Measurements from ENCODE around the gene PTGDS.

The PTGDS gene

GRCh38 chr9:136983656-136984314, 6.5 kb downstream of the PTGDS start:
- TF ChIP-seq CTCF (IDR thresholded peaks at IDR 0.05; ENCODE audit: low read depth, low read length), result no peak
- DNase-seq (ENCODE audit: extremely low read depth, low read depth), result no peak

- no peak for TF ChIP-seq CTCF (IDR thresholded peaks at IDR 0.05; ENCODE audit: low read depth, low read length)
- DNase-seq (ENCODE audit: extremely low read depth, low read depth), result no peak
Observed at GRCh38 chr9:136984464-136985026, 7.2 kb downstream of the PTGDS start.

- DNase-seq (ENCODE audit: extremely low read depth, low read depth), result no peak
- TF ChIP-seq CTCF (IDR thresholded peaks at IDR 0.05; ENCODE audit: low read depth, low read length), result no peak
Observed at GRCh38 chr9:136985027-136985602, 7.8 kb downstream of the PTGDS start.

GRCh38 chr9:136985853-136986252, 8.5 kb downstream of the PTGDS start:
- TF ChIP-seq CTCF (IDR thresholded peaks at IDR 0.05; ENCODE audit: low read depth, low read length), result no peak
- DNase-seq (ENCODE audit: extremely low read depth, low read depth), result no peak

GRCh38 chr9:136988872-136989271, 11.6 kb downstream of the PTGDS start:
- no peak for DNase-seq (ENCODE audit: extremely low read depth, low read depth)

GRCh38 chr9:136990242-136990911, 13.1 kb downstream of the PTGDS start:
- TF ChIP-seq CTCF (IDR thresholded peaks at IDR 0.05; ENCODE audit: low read depth, low read length), result no peak
- no peak for DNase-seq (ENCODE audit: extremely low read depth, low read depth)

More at GRCh38 chr9:136988872-136989271, 11.6 kb downstream of the PTGDS start:
- TF ChIP-seq CTCF (IDR thresholded peaks at IDR 0.05; ENCODE audit: low read depth, low read length), result no peak
